ENCODE measurements around the gene FAM135A.

DNA sequence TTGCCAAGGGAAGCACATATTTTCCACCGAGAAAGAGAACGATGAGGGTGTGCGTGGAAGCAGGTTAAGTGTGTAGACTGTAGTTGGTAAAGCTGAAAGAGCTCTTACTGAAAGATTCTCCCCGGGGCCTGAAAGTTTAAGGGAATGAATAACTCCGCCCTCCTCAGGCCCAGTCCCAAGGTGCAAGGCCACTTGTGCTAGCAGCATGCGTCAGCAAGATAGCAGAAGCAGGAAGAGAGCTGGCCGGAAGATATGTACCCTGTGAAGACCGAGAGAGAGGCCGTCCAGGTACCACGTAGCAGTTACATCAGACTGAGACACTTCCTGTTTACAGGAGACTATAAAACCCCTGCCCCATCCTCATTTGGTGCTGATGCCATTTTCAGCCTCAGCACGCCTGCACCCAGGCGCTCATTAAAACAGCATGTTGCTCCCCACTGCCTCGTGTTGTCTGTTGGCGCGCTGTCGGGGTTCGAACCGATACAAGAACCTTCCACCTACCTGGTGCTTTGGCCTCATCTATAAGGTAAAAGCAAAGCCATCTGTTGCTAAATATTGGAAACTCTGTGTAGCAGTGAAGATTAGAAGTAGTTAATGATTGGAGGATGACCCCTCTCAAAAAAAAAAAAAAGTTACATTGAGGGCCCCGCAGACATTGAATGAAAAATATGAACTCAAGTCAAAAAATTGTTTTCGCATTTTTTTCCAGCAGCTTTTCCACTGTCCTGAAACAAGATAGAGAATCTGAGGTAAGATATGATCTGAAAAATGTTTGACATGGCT lies 18.6 kb upstream of the FAM135A start:
- TF ChIP-seq, protein P1, sequence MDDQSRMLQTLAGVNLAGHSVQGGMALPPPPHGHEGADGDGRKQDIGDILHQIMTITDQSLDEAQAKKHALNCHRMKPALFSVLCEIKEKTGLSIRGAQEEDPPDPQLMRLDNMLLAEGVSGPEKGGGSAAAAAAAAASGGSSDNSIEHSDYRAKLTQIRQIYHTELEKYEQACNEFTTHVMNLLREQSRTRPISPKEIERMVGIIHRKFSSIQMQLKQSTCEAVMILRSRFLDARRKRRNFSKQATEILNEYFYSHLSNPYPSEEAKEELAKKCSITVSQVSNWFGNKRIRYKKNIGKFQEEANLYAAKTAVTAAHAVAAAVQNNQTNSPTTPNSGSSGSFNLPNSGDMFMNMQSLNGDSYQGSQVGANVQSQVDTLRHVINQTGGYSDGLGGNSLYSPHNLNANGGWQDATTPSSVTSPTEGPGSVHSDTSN (IDR thresholded peaks at IDR 0.05; ENCODE audit: insufficient replicate concordance, low read depth, low read length): no peak
- TF ChIP-seq, protein P2, sequence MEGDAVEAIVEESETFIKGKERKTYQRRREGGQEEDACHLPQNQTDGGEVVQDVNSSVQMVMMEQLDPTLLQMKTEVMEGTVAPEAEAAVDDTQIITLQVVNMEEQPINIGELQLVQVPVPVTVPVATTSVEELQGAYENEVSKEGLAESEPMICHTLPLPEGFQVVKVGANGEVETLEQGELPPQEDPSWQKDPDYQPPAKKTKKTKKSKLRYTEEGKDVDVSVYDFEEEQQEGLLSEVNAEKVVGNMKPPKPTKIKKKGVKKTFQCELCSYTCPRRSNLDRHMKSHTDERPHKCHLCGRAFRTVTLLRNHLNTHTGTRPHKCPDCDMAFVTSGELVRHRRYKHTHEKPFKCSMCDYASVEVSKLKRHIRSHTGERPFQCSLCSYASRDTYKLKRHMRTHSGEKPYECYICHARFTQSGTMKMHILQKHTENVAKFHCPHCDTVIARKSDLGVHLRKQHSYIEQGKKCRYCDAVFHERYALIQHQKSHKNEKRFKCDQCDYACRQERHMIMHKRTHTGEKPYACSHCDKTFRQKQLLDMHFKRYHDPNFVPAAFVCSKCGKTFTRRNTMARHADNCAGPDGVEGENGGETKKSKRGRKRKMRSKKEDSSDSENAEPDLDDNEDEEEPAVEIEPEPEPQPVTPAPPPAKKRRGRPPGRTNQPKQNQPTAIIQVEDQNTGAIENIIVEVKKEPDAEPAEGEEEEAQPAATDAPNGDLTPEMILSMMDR (IDR thresholded peaks at IDR 0.05 in 2 of 3, conservative IDR thresholded peaks at IDR 0.05 in 1 of 3; ENCODE audit: control insufficient read depth in 2 of 3, extremely low read depth in 1 of 3, insufficient read depth in 1 of 3, low read depth in 3 of 3, low read length in 3 of 3): no peak
- TF ChIP-seq PRDM15 (CRISPR knock-in tag; IDR thresholded peaks at IDR 0.05): no peak
- no peak for TF ChIP-seq EZH2 (IDR thresholded peaks at IDR 0.05; ENCODE audit: borderline replicate concordance, control insufficient read depth, low read depth, low read length)

All from GM12878 (cell line).